IMR-90 (cell line): ENCODE results near the gene ZNF821. TPM values are rescaled to one million over a fixed set of nuclear protein-coding genes. Genes with fewer than 3 reads are reported as not detected.

ENCODE experiments used
- ATAC-seq: fragments of 200-7000 bp; cut with Tn5 transposase; 2 replicates; pipeline ENCODE4 v1.9.1; 2020; ENCODE audit warnings: low read depth, mild to moderate bottlenecking, moderate library complexity
- BruUV-seq: library from RNA; stranded (reverse); fragments of 400-500 nt; replicated peaks from 2 replicates; lab custom pipeline; 2021; lab: Mats Ljungman, UMichigan
- CTCF ChIA-PET: fragments of 300-600 bp; formaldehyde crosslinking; extraction: SDS; loops from one replicate; lab custom pipeline; 2021; ENCODE audit warnings: antibody characterized with exemption; lab: Yijun Ruan, JAX
- POLR2A ChIA-PET: fragments of 300-600 bp; sonication (Branson Sonifier 250); formaldehyde crosslinking; loops from one replicate; lab custom pipeline; 2022; ENCODE audit warnings: antibody characterized with exemption; ENCODE audit not compliant: unreplicated experiment; lab: Charles Lee
- DNase-seq: peaks from one replicate; pipeline ENCODE4 v3.0.0; 2013
- H2AFZ ChIP-seq: replicated peaks from 2 replicates; pipeline ENCODE3; 2013; ENCODE audit warnings: low read length, mild to moderate bottlenecking; ENCODE audit not compliant: poor library complexity
- H2AK5ac ChIP-seq: 2 replicates; pipeline ENCODE4 v1.6.1; 2013; ENCODE audit warnings: low read depth, low read length, inconsistent platforms
- H2AK9ac ChIP-seq: replicated peaks from 2 replicates; pipeline ENCODE3; 2013; ENCODE audit warnings: mild to moderate bottlenecking, low read depth, low read length, moderate library complexity; ENCODE audit not compliant: poor library complexity
- H2BK120ac ChIP-seq: 2 replicates; pipeline ENCODE4 v1.6.1; 2013; ENCODE audit warnings: low read depth, low read length, inconsistent platforms
- H2BK15ac ChIP-seq: 3 replicates; pipeline ENCODE4 v1.6.1; 2013; ENCODE audit warnings: low read depth, low read length, inconsistent platforms
- H2BK20ac ChIP-seq: 2 replicates; pipeline ENCODE4 v1.6.1; 2013; ENCODE audit warnings: low read depth, mild to moderate bottlenecking, inconsistent platforms, low read length, moderate library complexity
- H2BK5ac ChIP-seq: 2 replicates; pipeline ENCODE4 v1.6.1; 2013; ENCODE audit warnings: mild to moderate bottlenecking, low read depth, low read length, inconsistent platforms; ENCODE audit not compliant: poor library complexity, severe bottlenecking
- H3K14ac ChIP-seq: replicated peaks from 2 replicates; pipeline ENCODE4 v1.6.1; 2013; ENCODE audit warnings: low read depth, low read length, inconsistent platforms
- H3K18ac ChIP-seq: 2 replicates; pipeline ENCODE4 v1.6.1; 2013; ENCODE audit warnings: low read depth, low read length, control low read depth
- H3K23ac ChIP-seq: 2 replicates; pipeline ENCODE4 v1.6.1; 2013; ENCODE audit warnings: low read depth, low read length, inconsistent platforms
- H3K27ac ChIP-seq: 2 replicates; pipeline ENCODE4 v1.5.1; 2013; ENCODE audit warnings: mild to moderate bottlenecking, control low read depth, low read length; ENCODE audit not compliant: insufficient read depth
- H3K27me3 ChIP-seq: 2 replicates; pipeline ENCODE4 v1.6.1; 2013; ENCODE audit warnings: low read length; ENCODE audit not compliant: control insufficient read depth, insufficient read depth
- H3K36me3 ChIP-seq: 2 replicates; pipeline ENCODE4 v1.6.1; 2013; ENCODE audit warnings: low read length, mixed read lengths; ENCODE audit not compliant: control insufficient read depth, insufficient read depth
- H3K4ac ChIP-seq: 2 replicates; pipeline ENCODE4 v1.6.1; 2013; ENCODE audit warnings: low read depth, low read length, inconsistent platforms
- H3K4me1 ChIP-seq: 2 replicates; pipeline ENCODE4 v1.6.1; 2013; ENCODE audit warnings: low read length, mixed read lengths; ENCODE audit not compliant: control insufficient read depth, insufficient read depth
- H3K4me2 ChIP-seq: 2 replicates; pipeline ENCODE4 v1.6.1; 2013; ENCODE audit warnings: low read depth, mild to moderate bottlenecking, control low read depth, low read length, moderate library complexity
- H3K4me3 ChIP-seq: 2 replicates; pipeline ENCODE4 v1.5.1; 2013; ENCODE audit warnings: low read depth, mild to moderate bottlenecking, control low read depth, low read length, moderate library complexity; ENCODE audit not compliant: insufficient read depth
- H3K56ac ChIP-seq: 2 replicates; pipeline ENCODE4 v1.6.1; 2013; ENCODE audit warnings: low read length, inconsistent platforms; ENCODE audit not compliant: insufficient read depth; ENCODE audit errors: extremely low read depth
- H3K79me1 ChIP-seq, 2 experiments: 2 replicates each; pipeline ENCODE4 v1.6.1; 2013; ENCODE audit warnings: low read length in 2 of 2, inconsistent platforms in 1 of 2, low read depth in 1 of 2
- H3K9ac ChIP-seq: 2 replicates; pipeline ENCODE4 v1.6.1; 2013; ENCODE audit warnings: low read depth, low read length, control low read depth
- H3K9me1 ChIP-seq: 2 replicates; pipeline ENCODE4 v1.6.1; 2013; ENCODE audit warnings: low read length, inconsistent platforms; ENCODE audit not compliant: insufficient read depth
- H3K9me3 ChIP-seq: 2 replicates; pipeline ENCODE4 v1.6.1; 2013; ENCODE audit warnings: low read length; ENCODE audit not compliant: control insufficient read depth, insufficient read depth
- H4K20me1 ChIP-seq: 2 replicates; pipeline ENCODE4 v1.6.1; 2013; ENCODE audit warnings: low read length, inconsistent platforms; ENCODE audit not compliant: insufficient read depth
- H4K5ac ChIP-seq: 2 replicates; pipeline ENCODE4 v1.6.1; 2013; ENCODE audit warnings: mild to moderate bottlenecking, low read depth, low read length, control low read depth
- H4K8ac ChIP-seq, 2 experiments: 2 replicates each; pipeline ENCODE4 v1.6.1; 2013; ENCODE audit warnings: low read depth in 2 of 2, low read length in 2 of 2, control low read depth in 1 of 2, inconsistent platforms in 1 of 2
- H4K91ac ChIP-seq: 2 replicates; pipeline ENCODE4 v1.6.1; 2013; ENCODE audit warnings: low read depth, low read length, inconsistent platforms; ENCODE audit not compliant: insufficient read depth
- BHLHE40 ChIP-seq: fragments of 150-350 bp; IDR thresholded peaks from 2 replicates; pipeline ENCODE4 v1.6.1; 2016; ENCODE audit warnings: mild to moderate bottlenecking, low read depth, low read length
- CEBPB ChIP-seq: IDR thresholded peaks from 2 replicates; pipeline ENCODE4 v1.6.1; 2012; ENCODE audit warnings: low read depth, low read length, improper control_type of control experiment
- CTCF ChIP-seq: conservative IDR thresholded peaks from 2 replicates; pipeline ENCODE4 v1.5.1; 2012; ENCODE audit warnings: mild to moderate bottlenecking, low read depth, low read length, improper control_type of control experiment
- MAZ ChIP-seq: IDR thresholded peaks from 2 replicates; pipeline ENCODE4 v1.6.1; 2012; ENCODE audit warnings: low read depth, mild to moderate bottlenecking, low read length, improper control_type of control experiment, moderate library complexity, borderline replicate concordance
- NFE2L2 ChIP-seq: fragments of 150-350 bp; IDR thresholded peaks from 2 replicates; pipeline ENCODE4 v1.6.1; 2016; ENCODE audit warnings: low read depth, mild to moderate bottlenecking, low read length
- POLR2A ChIP-seq: IDR thresholded peaks from 2 replicates; pipeline ENCODE4 v1.6.1; 2012; ENCODE audit warnings: mild to moderate bottlenecking, low read depth, low read length
- RAD21 ChIP-seq: IDR thresholded peaks from 2 replicates; pipeline ENCODE4 v1.6.1; 2012; ENCODE audit warnings: low read length, improper control_type of control experiment
- RCOR1 ChIP-seq: IDR thresholded peaks from 2 replicates; pipeline ENCODE4 v1.6.1; 2012; ENCODE audit warnings: mild to moderate bottlenecking, low read length, improper control_type of control experiment; ENCODE audit not compliant: insufficient replicate concordance
- RFX5 ChIP-seq: IDR thresholded peaks from 2 replicates; pipeline ENCODE4 v1.8.0; 2012; ENCODE audit warnings: low read depth, mild to moderate bottlenecking, low read length, moderate library complexity
- SMC3 ChIP-seq: fragments of 150-350 bp; IDR thresholded peaks from 2 replicates; pipeline ENCODE4 v1.6.1; 2016; ENCODE audit warnings: low read depth, mild to moderate bottlenecking, antibody characterized with exemption, low read length, moderate library complexity
- WGBS, 2 experiments: methylation state at CpG; one replicate each; pipeline versions ENCODE4 v1.1.5 to v1.1.7; 2013; ENCODE audit warnings: missing lambda C conversion rate in 2 of 2; ENCODE audit not compliant: insufficient read length in 1 of 2; ENCODE audit errors: extremely low coverage in 2 of 2; 5-methylcytosine and 5-hydroxymethylcytosine counted together
- dilution Hi-C: fragments of 300-500 bp; cut with HindIII; formaldehyde crosslinking; loops from one replicate; pipeline ENCODE4 v1.14.3; 2018; ENCODE audit warnings: low sequenced_read_pairs; ENCODE audit not compliant: unreplicated experiment
- in situ Hi-C: fragments of 300-500 bp; cut with MboI; formaldehyde crosslinking; loops from 3 replicates; pipeline ENCODE4 v1.14.3; 2019; ENCODE audit warnings: low sequenced_read_pairs, inconsistent platforms, mixed read lengths
- intact Hi-C: fragments of 100-400 bp; cut with micrococcal nuclease; formaldehyde crosslinking; loops from 2 replicates; pipeline ENCODE4 v1.10.0; 2022
- polyA plus RNA-seq, 3 experiments: library from polyadenylated mRNA; depleted of rRNA; stranded (reverse); fragments of >200 nt; gene quantifications; 2 replicates each; pipeline ENCODE4 v1.2.3, GENCODE V29; 2012; ENCODE audit warnings: low replicate concordance in 1 of 3
- total RNA-seq: library from RNA; depleted of rRNA; stranded (reverse); fragments of >200 nt; gene quantifications from 2 replicates; pipeline ENCODE4 v1.2.3, GENCODE V29; 2012

The ZNF821 gene
- total and polyA plus RNA-seq, 2 of the 4 experiments (the other 2 are of a cell fraction): 5.9 to 6.0 TPM

- H2AFZ ChIP-seq: no peak overlapping the region
- H2AK5ac ChIP-seq: no peak overlapping the region
- no peak overlapping the region for H2BK5ac ChIP-seq
- peaks cover 54% of the 10 kb centered on the region for H3K36me3 ChIP-seq
- H2BK15ac ChIP-seq: no peak overlapping the region
- no CpG with 5 or more reads among the region's 4 CpGs for WGBS, 2 experiments
- H4K20me1 ChIP-seq: peaks cover 23% of the 10 kb centered on the region
- H3K27me3 ChIP-seq: no peaks in the 10 kb centered on the region
- no peak overlapping the region for H3K9ac ChIP-seq
- no peak overlapping the region for H4K5ac ChIP-seq
- dilution Hi-C loops (no loop called here), in situ Hi-C loops (no loop called here), intact Hi-C loops (no loop called here)
- ATAC-seq: no peak
- no peak overlapping the region for H2BK20ac ChIP-seq
- H3K4me3 ChIP-seq: no peak overlapping the region
- no peak overlapping the region for H3K14ac ChIP-seq
- no TSS peak for BruUV-seq
- H3K9me3 ChIP-seq: no peaks in the 10 kb centered on the region
- H3K27ac ChIP-seq: no peak overlapping the region
- H2BK120ac ChIP-seq: no peak overlapping the region
- H3K9me1 ChIP-seq: peaks cover 21% of the 10 kb centered on the region
- no peak overlapping the region for H3K56ac ChIP-seq
- no peak overlapping the region for H4K8ac ChIP-seq
- no peak overlapping the region for H3K18ac ChIP-seq
- peaks cover 36 to 77% of the 10 kb centered on the region in 2 experiments for H3K79me1 ChIP-seq
- ChIA-PET POLR2A (interaction anchor here (0.6 kb wide), 1 partner anchor 43 kb away, joined by 11 read pairs; no protein-coding TSS in a partner anchor), CTCF (no interaction called here)
- no peak overlapping the region for H4K91ac ChIP-seq
- H3K23ac ChIP-seq: no peak overlapping the region
- no peak overlapping the region for H3K4ac ChIP-seq
- DNase-seq: no peak
- H3K4me1 ChIP-seq: no peaks in the 10 kb centered on the region
- no peak overlapping the region for H2AK9ac ChIP-seq
- no peak for TF ChIP-seq CEBPB
- TF ChIP-seq NFE2L2: no peak
- TF ChIP-seq RCOR1: no peak
- no peak for TF ChIP-seq MAZ
- no peak for TF ChIP-seq BHLHE40
- no peak for TF ChIP-seq SMC3
- no peak for TF ChIP-seq POLR2A
- TF ChIP-seq RFX5: no peak
- no peak for TF ChIP-seq CTCF
- TF ChIP-seq RAD21: no peak
- H3K4me2 ChIP-seq: no peak overlapping the region
Observed at GRCh38 chr16:71852561-71852960, 31.4 kb downstream of the ZNF821 start.
